HS-5 (cell line): Measurements from ENCODE around the gene GPATCH3.
"Not testable (repeated sequence)": the region's sequence is repeated elsewhere in the genome, so short reads cannot be mapped to it uniquely, and the experiment has no call there.

Experiments used
- DNase-seq: peaks from one replicate; pipeline ENCODE4 v3.0.0-alpha.2; 2012; ENCODE audit warnings: low read depth

The GPATCH3 gene

DNA sequence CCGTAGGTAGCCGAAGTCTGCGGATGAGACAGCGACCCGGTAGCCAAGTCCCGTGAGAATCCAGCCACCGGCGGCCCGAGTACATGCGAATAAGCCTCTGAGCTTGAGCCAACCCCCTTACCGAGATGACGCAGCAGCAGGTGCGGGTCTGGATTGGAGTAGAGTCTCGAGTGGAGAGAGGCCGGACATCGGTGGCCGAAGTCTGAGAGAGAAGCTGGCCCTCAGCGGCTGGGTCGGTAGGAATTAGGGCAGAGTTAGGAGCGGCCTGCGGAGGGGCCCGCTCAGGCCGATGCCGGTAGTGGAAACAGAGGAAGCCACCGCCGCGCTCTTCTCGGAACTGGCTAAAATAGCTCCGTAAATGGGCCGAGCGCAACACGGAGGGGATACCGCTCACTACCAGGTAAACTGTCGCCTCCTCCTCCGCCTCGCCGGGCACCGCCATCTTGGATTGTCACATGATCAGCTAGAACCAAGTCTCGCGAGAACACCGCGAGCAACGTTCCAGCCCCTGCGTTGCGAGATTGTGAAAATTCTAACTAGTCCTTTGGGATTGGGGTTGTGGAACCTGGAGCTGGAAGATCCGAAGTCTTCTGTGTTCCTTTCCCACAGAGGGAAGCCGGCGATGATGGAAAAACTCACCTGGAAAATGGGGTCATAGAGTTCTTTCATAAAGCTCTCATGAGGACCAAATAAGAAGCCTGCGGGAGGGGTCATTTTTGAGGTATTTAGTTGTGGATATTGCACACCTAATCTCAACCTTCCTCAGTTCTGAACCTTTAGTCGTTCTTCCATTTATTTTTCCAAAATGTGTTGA, at the start of gene GPATCH3:
Gene GPATCH3 (minus strand): TSS at position 467 of the 814 bp plus-strand sequence. CDS start 25 bp downstream, at position 442.
- DNase-seq: peak; percentile 84

- DNase-seq: no peak
Observed at GRCh38 chr1:26949926-26950319, 49.7 kb upstream of the GPATCH3 start.

- DNase-seq: no peak
Observed at GRCh38 chr1:26949266-26949925, 49.1 kb upstream of the GPATCH3 start.

- DNase-seq: not testable (repeated sequence)
Observed at GRCh38 chr1:26948725-26949057, 48.4 kb upstream of the GPATCH3 start.

GRCh38 chr1:26946270-26946669, 46.0 kb upstream of the GPATCH3 start:
- DNase-seq: no peak

GRCh38 chr1:26945728-26946127, 45.5 kb upstream of the GPATCH3 start:
- DNase-seq: no peak

DNA sequence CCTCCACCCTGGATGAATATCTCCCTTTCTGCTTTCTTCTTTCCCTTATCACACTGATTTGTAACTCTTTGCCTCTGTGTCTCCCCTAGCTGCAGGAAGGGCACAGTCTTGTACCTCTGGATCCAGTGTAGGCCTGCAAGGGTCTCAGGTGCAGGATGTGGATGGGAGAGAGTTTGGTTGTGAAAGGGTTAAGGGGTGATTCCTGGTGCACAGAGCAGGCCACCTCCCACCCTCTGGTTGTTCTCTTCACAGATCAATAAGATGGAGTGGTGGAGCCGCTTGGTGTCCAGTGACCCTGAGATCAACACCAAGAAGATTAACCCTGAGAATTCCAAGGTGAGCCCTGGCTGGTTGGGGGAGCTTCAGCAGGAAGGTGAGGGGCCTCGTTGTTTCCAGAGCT, 44.9 kb upstream of the GPATCH3 start:
- no peak for DNase-seq

GRCh38 chr1:26942656-26943055, 42.4 kb upstream of the GPATCH3 start:
- no peak for DNase-seq

- DNase-seq: no peak
Observed at GRCh38 chr1:26941311-26941710, 41.0 kb upstream of the GPATCH3 start.

- DNase-seq: no peak
Observed at GRCh38 chr1:26938659-26939025, 38.4 kb upstream of the GPATCH3 start.

DNA sequence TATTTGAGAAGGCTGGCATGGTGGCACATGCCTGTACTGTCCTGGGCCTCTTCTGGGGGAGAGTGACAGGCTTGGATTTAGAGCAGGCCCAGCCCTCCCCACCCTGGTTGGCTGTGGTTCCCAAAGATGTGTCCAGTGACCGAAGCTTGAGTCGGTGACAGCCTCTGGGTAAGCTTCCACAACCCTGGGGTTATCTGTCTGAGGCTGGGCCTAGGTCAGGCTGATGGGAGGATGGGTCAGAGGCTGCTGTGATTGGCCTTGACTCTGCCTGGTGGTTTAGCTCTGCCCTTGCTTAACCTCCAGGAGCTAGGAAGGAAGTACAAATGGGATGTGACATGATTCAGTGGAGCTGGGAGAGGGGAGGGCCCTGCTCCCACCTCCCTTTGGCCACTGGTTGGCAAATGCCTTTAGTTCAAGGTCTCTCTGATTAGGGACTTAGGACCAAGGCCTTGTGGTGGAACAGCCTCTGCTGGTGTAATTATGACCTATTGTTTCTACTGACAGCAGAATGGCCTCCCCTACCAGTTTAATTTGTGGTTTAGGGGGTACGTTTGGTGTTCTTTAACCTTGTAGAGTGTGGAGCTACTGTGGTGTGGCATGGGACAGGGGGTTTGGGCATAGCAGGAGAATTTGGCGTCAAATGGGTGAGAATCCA, 37.9 kb upstream of the GPATCH3 start:
- DNase-seq: no peak

DNA sequence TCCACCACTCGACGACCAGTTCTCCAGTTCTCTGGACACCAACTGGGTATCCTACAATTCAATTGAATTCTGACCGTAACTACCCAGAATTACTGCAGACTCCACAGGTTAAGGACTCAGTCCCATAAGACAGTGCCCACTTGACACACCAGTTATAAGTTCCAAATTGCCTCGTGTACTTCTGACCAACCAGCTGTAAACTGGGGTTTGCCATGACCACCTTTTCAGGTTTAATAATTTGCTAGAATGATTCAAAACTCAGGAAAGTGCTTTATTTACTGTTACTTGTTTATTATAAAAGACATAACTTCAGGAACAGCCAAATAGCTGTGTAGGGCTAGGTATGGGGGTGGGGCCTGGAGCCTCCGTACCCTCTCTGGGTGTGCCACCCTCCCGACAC, 36.6 kb upstream of the GPATCH3 start:
- no peak for DNase-seq

- no peak for DNase-seq
Observed at GRCh38 chr1:26932531-26932930, 32.3 kb upstream of the GPATCH3 start.

DNA sequence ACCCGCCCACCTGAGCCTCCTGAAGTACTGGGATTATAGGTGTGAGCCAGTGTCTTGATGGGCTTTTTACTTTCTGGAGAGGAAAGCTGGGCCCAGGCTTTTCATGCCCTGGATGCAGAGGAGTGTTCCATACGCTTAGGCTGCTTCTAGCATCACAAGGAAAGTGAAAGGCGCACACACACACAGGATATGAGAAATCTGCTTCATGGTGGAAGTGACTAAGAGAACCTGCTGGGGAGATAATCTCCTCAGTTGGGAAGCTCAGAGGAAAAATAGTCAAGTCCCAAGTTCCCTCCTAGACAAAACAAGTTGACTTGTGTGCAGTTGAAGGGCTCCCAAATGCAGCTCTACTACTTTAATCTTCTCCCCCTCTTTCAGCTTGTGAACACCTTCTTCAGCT, 23.4 kb upstream of the GPATCH3 start:
- DNase-seq: no peak

GRCh38 chr1:26922901-26923300, 22.6 kb upstream of the GPATCH3 start:
- DNase-seq: no peak

GRCh38 chr1:26922431-26922729, 22.1 kb upstream of the GPATCH3 start:
- DNase-seq: no peak

- peak; percentile 85 for DNase-seq
Observed at GRCh38 chr1:26921540-26922430, 21.5 kb upstream of the GPATCH3 start, which contains the start of gene NUDC. Gene NUDC, plus strand, starts transcription at chr1:26921743. Its CDS starts 106 bp downstream, at chr1:26921849.

- DNase-seq: no peak
Observed at GRCh38 chr1:26921126-26921539, 20.9 kb upstream of the GPATCH3 start.

DNA sequence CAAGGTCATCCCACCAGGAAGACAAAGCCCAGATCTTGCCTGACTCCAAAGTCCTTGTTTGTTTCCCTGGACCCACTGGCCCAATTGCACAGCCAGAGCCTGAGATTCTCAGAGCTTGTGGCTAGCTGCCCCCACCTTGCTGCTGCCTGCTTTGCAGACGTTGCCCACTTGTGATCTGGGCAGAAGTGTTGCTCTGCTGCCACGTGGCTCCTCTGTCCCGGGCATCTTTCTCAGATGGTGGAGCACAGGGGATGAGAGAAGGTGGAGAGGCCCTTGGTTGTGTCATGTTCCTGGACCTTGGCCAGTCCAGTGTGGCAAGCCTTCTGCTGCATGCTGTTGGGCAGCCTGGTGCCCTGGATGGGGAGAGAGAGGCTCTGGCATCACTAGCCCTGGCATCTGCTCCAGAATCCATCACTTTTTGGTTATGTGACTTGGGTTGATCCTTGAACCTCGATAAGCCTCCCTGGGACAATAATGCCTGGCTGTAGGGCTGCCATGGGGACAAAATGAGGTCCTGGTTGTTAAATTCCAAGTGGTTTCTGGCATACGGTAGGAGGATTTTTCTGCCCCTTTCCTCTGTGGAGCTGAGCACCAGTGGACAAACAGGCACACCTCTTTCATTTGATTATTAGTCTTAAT, 15.1 kb upstream of the GPATCH3 start:
- no peak for DNase-seq

GRCh38 chr1:26913754-26914619, 13.7 kb upstream of the GPATCH3 start, which contains the start of gene NR0B2:
Gene NR0B2, minus strand, starts transcription at chr1:26913975. Its CDS starts 35 bp downstream, at chr1:26913940.
- no peak for DNase-seq

- DNase-seq: no peak
Observed at GRCh38 chr1:26913389-26913753, 13.1 kb upstream of the GPATCH3 start.
